ENCODE results near the gene ARMC3.
"Not testable (repeated sequence)": the region's sequence is repeated elsewhere in the genome, so short reads cannot be mapped to it uniquely, and the experiment has no call there.

- not testable (repeated sequence) for TF ChIP-seq CTCF (IDR thresholded peaks at IDR 0.05; ENCODE audit: insufficient read depth, low read length); REST (IDR thresholded peaks at IDR 0.05; ENCODE audit: insufficient replicate concordance, low read depth); GABPA (IDR thresholded peaks at IDR 0.05; ENCODE audit: low read depth); POLR2AphosphoS5 (IDR thresholded peaks at IDR 0.05; ENCODE audit: low read depth); SPI1 (IDR thresholded peaks at IDR 0.05; ENCODE audit: borderline replicate concordance, low read depth)
Measured at GRCh38 chr10:23070092-23070912, 142.4 kb downstream of the ARMC3 start.

Data from HL-60 (cell line).